ENCODE data around the gene BRF1. TPM values are rescaled to one million over a fixed set of nuclear protein-coding genes. Genes with fewer than 3 reads are reported as not detected.

BRF1 gene
- total RNA-seq, 2 experiments from 2014 or later: 27.8 to 29.7 TPM

- ChIA-PET POLR2A (no interaction called here), CTCF (no interaction called here)
Observed at GRCh38 chr14:105220699-105221597, 79.9 kb downstream of the BRF1 start.

- CTCF ChIA-PET: no interaction called here
- POLR2A ChIA-PET: no interaction called here
Observed at GRCh38 chr14:105219753-105220152, 81.0 kb downstream of the BRF1 start.

GRCh38 chr14:105219043-105219612 lies 81.7 kb downstream of the BRF1 start:
- CTCF ChIA-PET: no interaction called here
- POLR2A ChIA-PET: no interaction called here

- POLR2A ChIA-PET: no interaction called here
Observed at GRCh38 chr14:105218611-105219010, 82.2 kb downstream of the BRF1 start.

GRCh38 chr14:105217774-105218173 lies 83.0 kb downstream of the BRF1 start:
- ChIA-PET CTCF (no interaction called here), POLR2A (no interaction called here)

More at GRCh38 chr14:105218611-105219010, 82.2 kb downstream of the BRF1 start:
- CTCF ChIA-PET: no interaction called here

GRCh38 chr14:105216490-105217247 lies 84.1 kb downstream of the BRF1 start:
- ChIA-PET POLR2A (interaction anchor here (0.5 kb wide), 1 partner anchor 27 kb away, joined by 3 read pairs; no protein-coding TSS in a partner anchor), CTCF (interaction anchor here (1.2 kb wide), 1 partner anchor 14 kb away, joined by 3 read pairs; no protein-coding TSS in a partner anchor)

- ChIA-PET POLR2A (no interaction called here), CTCF (interaction anchor here (1.2 kb wide), 1 partner anchor 13 kb away, joined by 3 read pairs; no protein-coding TSS in a partner anchor)
Observed at GRCh38 chr14:105215602-105216001, 85.2 kb downstream of the BRF1 start.

- POLR2A ChIA-PET: no interaction called here
- CTCF ChIA-PET: interaction anchor here (0.8 to 1.1 kb wide), 3 partner anchors 10 to 23 kb away, joined by 3 to 4 read pairs (median 3); no protein-coding TSS in a partner anchor
Observed at GRCh38 chr14:105214324-105214915, 86.4 kb downstream of the BRF1 start.

- ChIA-PET CTCF (interaction anchor here (0.8 to 1.1 kb wide), 2 partner anchors 10 to 11 kb away, joined by 3 to 4 read pairs; no protein-coding TSS in a partner anchor), POLR2A (no interaction called here)
Observed at GRCh38 chr14:105213361-105213760, 87.4 kb downstream of the BRF1 start.

GRCh38 chr14:105212541-105213300 lies 88.1 kb downstream of the BRF1 start:
- ChIA-PET CTCF (no interaction called here), POLR2A (no interaction called here)

- POLR2A ChIA-PET: no interaction called here
- CTCF ChIA-PET: no interaction called here
Observed at GRCh38 chr14:105211758-105212089, 89.1 kb downstream of the BRF1 start.

GRCh38 chr14:105211086-105211757 lies 89.6 kb downstream of the BRF1 start:
- CTCF ChIA-PET: no interaction called here

GRCh38 chr14:105210266-105211025 lies 90.4 kb downstream of the BRF1 start:
- POLR2A ChIA-PET: no interaction called here
- CTCF ChIA-PET: no interaction called here

More at GRCh38 chr14:105211086-105211757, 89.6 kb downstream of the BRF1 start:
- POLR2A ChIA-PET: no interaction called here

GRCh38 chr14:105209646-105210045 lies 91.2 kb downstream of the BRF1 start:
- POLR2A ChIA-PET: no interaction called here
- CTCF ChIA-PET: interaction anchor here (1.1 kb wide), 1 partner anchor 14 kb away, joined by 3 read pairs; no protein-coding TSS in a partner anchor

GRCh38 chr14:105209091-105209490 lies 91.7 kb downstream of the BRF1 start:
- CTCF ChIA-PET: interaction anchor here (1.1 kb wide), 1 partner anchor 13 kb away, joined by 3 read pairs; no protein-coding TSS in a partner anchor
- POLR2A ChIA-PET: no interaction called here

- ChIA-PET POLR2A (no interaction called here), CTCF (no interaction called here)
Observed at GRCh38 chr14:105208738-105209075, 92.1 kb downstream of the BRF1 start.

- ChIA-PET POLR2A (no interaction called here), CTCF (no interaction called here)
Observed at GRCh38 chr14:105207996-105208737, 92.6 kb downstream of the BRF1 start.
